HG03378 (cell line): ENCODE results near the gene INSL3.
A peak's percentile ranks its signal among the peaks of the same experiment; 100 is the strongest.

Experiments
- ATAC-seq: cut with Tn5 transposase; IDR thresholded peaks from one replicate; pipeline ENCODE4 v1.9.1; 2021; ENCODE audit warnings: mild to moderate bottlenecking, moderate library complexity; ENCODE audit not compliant: unreplicated experiment

Gene INSL3

GRCh38 chr19:17821190-17821589 is at the start of gene INSL3:
Gene INSL3 (minus strand): TSS chr19:17821519. CDS start chr19:17821506, 13 bp downstream.
- ATAC-seq = no peak

- no peak for ATAC-seq
Measured at GRCh38 chr19:17869114-17869608, 47.8 kb upstream of the INSL3 start.

GRCh38 chr19:17868669-17869068 is 47.4 kb upstream of the INSL3 start:
- ATAC-seq = no peak

GRCh38 chr19:17866964-17867486 is 45.7 kb upstream of the INSL3 start:
- ATAC-seq = no peak

- ATAC-seq = no peak
Measured at GRCh38 chr19:17866312-17866963, 45.1 kb upstream of the INSL3 start.

GRCh38 chr19:17865364-17866311 is 44.3 kb upstream of the INSL3 start:
- ATAC-seq = no peak

GRCh38 chr19:17863520-17864182 is 42.3 kb upstream of the INSL3 start:
- no peak for ATAC-seq

- no peak for ATAC-seq
Measured at GRCh38 chr19:17862711-17863519, 41.6 kb upstream of the INSL3 start.

- no peak for ATAC-seq
Measured at GRCh38 chr19:17861542-17862402, 40.5 kb upstream of the INSL3 start.

- no peak for ATAC-seq
Measured at GRCh38 chr19:17860993-17861360, 39.7 kb upstream of the INSL3 start.

GRCh38 chr19:17860331-17860992 is 39.1 kb upstream of the INSL3 start:
- ATAC-seq = no peak

GRCh38 chr19:17859533-17860330 is 38.4 kb upstream of the INSL3 start, which contains the start of gene RPL18A:
Gene RPL18A (plus strand): TSS chr19:17859910. CDS start chr19:17859957, 47 bp downstream.
- peak; percentile 92 for ATAC-seq

GRCh38 chr19:17855280-17856152 is 34.2 kb upstream of the INSL3 start:
- no peak for ATAC-seq

GRCh38 chr19:17854061-17854460 is 32.7 kb upstream of the INSL3 start:
- ATAC-seq = no peak

GRCh38 chr19:17848595-17849292 is 27.4 kb upstream of the INSL3 start:
- ATAC-seq = no peak
